ENCODE results near the gene SORL1-AS1.

DNA sequence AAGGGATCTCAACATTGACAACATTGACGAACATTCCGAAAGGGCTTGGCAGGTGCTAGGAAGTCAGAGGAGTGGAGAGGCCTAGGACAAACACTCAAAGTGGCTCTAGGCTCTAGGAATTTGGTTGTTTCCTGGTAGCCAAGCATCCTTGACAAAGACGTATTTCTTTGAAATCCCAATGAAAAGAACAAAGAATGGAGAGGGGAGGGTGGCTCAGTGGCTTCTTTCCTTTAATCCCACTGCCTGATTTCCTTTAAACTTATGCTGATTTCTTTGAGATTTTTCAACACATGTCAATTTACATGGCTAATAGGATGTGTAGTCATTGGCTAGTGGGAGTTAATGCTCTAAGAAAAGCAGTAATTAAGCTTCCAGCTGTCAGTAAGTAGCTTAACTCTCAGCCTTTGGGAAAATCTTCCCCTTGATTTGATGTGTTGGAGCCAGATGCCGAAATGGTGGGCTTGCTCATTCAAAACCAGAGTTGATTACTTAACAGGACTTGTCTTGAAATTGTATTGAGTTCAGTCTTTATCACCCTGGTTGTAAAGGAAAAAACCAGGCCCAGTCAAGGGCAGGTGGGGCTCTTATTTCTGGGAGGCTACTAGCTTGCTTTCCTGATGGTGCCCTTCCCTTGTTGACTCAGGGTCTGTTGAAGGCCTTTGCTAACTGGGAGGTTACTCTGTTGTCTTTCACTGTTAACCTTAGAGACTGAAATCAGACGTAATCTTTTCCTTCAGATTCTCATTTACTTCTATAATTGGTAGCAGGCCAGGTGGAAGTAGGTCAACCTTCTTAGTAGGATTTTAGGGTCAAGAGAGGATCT, 44.6 kb upstream of the SORL1-AS1 start:
- TF ChIP-seq CREB1 (IDR thresholded peaks at IDR 0.05; ENCODE audit: low read depth) (no peak), YY1 (IDR thresholded peaks at IDR 0.05; ENCODE audit: low read depth) (no peak), TCF12 (IDR thresholded peaks at IDR 0.05; ENCODE audit: low read depth) (no peak), TEAD4 (IDR thresholded peaks at IDR 0.05) (no peak), NFIC (IDR thresholded peaks at IDR 0.05) (no peak), EP300 (IDR thresholded peaks at IDR 0.05; ENCODE audit: borderline replicate concordance) (no peak), CEBPB (IDR thresholded peaks at IDR 0.05) (no peak)
- TF ChIP-seq, protein P1, sequence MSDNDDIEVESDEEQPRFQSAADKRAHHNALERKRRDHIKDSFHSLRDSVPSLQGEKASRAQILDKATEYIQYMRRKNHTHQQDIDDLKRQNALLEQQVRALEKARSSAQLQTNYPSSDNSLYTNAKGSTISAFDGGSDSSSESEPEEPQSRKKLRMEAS (IDR thresholded peaks at IDR 0.05) = no peak
- TF ChIP-seq, protein P2, sequence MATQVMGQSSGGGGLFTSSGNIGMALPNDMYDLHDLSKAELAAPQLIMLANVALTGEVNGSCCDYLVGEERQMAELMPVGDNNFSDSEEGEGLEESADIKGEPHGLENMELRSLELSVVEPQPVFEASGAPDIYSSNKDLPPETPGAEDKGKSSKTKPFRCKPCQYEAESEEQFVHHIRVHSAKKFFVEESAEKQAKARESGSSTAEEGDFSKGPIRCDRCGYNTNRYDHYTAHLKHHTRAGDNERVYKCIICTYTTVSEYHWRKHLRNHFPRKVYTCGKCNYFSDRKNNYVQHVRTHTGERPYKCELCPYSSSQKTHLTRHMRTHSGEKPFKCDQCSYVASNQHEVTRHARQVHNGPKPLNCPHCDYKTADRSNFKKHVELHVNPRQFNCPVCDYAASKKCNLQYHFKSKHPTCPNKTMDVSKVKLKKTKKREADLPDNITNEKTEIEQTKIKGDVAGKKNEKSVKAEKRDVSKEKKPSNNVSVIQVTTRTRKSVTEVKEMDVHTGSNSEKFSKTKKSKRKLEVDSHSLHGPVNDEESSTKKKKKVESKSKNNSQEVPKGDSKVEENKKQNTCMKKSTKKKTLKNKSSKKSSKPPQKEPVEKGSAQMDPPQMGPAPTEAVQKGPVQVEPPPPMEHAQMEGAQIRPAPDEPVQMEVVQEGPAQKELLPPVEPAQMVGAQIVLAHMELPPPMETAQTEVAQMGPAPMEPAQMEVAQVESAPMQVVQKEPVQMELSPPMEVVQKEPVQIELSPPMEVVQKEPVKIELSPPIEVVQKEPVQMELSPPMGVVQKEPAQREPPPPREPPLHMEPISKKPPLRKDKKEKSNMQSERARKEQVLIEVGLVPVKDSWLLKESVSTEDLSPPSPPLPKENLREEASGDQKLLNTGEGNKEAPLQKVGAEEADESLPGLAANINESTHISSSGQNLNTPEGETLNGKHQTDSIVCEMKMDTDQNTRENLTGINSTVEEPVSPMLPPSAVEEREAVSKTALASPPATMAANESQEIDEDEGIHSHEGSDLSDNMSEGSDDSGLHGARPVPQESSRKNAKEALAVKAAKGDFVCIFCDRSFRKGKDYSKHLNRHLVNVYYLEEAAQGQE (IDR thresholded peaks at IDR 0.05; ENCODE audit: low read depth) = no peak
